GM12865 (cell line): ENCODE data around the gene ENO4.

Experiments
- DNase-seq: peaks from one replicate; pipeline ENCODE4 v3.0.0; 2010; ENCODE audit warnings: low read depth
- H3K4me3 ChIP-seq: 2 replicates; pipeline ENCODE4 v1.5.1; 2011; ENCODE audit warnings: mild to moderate bottlenecking, low read depth, low read length, control low read depth
- TF ChIP-seq, protein P1 (sequence below): IDR thresholded peaks from 2 replicates; pipeline ENCODE4 v1.5.1; 2011; ENCODE audit warnings: low read length, control low read depth, low read depth, inconsistent platforms; ENCODE audit not compliant: insufficient read depth; ENCODE audit errors: missing control alignments

ENO4 gene

GRCh38 chr10:116877391-116877790 lies 28.1 kb downstream of the ENO4 start:
- TF ChIP-seq, protein P1, sequence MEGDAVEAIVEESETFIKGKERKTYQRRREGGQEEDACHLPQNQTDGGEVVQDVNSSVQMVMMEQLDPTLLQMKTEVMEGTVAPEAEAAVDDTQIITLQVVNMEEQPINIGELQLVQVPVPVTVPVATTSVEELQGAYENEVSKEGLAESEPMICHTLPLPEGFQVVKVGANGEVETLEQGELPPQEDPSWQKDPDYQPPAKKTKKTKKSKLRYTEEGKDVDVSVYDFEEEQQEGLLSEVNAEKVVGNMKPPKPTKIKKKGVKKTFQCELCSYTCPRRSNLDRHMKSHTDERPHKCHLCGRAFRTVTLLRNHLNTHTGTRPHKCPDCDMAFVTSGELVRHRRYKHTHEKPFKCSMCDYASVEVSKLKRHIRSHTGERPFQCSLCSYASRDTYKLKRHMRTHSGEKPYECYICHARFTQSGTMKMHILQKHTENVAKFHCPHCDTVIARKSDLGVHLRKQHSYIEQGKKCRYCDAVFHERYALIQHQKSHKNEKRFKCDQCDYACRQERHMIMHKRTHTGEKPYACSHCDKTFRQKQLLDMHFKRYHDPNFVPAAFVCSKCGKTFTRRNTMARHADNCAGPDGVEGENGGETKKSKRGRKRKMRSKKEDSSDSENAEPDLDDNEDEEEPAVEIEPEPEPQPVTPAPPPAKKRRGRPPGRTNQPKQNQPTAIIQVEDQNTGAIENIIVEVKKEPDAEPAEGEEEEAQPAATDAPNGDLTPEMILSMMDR, result no peak
- DNase-seq, result no peak
- H3K4me3 ChIP-seq, result no peak overlapping the region

DNA sequence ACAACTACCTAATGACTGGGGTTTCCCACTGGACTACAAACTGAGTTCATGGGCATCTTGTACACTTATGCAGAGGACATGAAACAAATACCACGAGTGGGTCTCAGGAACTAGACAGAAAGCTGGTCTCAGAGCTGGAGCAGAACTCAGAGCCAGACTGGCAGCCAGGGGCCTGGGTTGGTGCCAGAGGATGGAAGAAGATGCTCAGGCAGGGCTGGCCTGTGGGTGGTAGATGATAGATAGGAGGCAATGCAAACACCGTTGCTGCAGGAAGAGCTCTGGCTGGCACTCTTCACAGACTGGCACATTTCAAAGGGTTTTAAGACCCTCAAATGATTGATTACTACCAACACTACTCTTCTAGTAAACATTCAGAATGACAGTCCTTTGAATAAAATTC lies 28.8 kb downstream of the ENO4 start:
- DNase-seq, result no peak
- TF ChIP-seq, protein P1, result no peak
- H3K4me3 ChIP-seq, result no peak overlapping the region

DNA sequence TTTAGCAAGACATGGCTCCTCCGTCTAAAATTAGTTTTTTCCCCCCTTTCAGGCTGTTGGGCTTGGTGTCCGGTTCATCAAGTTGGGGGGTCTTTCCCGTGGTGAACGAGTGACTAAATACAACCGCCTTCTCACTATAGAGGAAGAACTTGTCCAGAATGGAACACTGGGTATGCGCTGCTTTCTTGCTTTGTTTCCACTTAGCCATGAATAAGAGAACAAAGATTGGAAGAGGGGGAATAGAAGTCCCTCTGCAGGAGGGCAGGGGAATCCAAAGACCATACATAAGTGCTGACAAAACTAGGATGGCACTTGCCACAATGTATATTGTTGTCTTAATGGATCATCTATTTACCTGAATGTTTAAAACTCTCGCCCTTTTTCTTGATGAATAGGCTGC lies 30.5 kb downstream of the ENO4 start:
- DNase-seq, result no peak
- H3K4me3 ChIP-seq, result no peak overlapping the region
- TF ChIP-seq, protein P1, result no peak

DNA sequence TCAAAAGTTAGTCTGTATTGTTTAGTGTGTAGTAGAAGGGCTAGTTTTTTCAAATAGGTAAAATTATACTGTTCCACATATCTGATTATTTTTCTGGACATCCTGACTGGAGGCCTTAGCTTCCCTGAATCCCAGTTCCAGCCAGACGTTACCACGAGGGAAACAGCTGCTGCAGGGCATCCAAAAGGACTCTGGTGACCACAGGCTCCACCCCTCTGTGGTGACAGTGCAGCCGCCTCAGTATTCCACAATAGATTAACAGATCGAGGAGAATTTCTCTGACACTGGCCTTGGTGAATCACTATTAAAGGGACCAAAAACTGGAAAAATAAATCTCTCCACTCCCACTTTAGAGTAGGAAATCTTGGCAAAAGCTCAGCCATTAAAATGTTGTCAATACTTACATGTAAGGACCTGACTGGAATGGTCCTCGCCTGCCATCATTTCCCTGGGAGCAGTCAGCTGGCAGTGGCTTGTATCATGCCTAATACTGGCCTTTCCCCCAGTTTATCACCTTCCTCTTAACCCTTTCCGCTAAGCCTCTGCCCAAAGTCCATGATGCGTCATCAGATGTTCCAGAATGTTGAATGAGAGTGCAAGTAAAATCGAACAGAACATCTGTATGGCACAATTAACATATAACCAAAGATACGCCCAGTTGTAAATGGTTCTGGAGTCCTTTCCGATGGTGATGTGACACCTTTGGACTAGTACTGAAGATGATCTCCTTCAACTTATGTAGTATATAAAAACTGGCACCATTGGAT lies 31.6 kb downstream of the ENO4 start:
- TF ChIP-seq, protein P1, result no peak
- H3K4me3 ChIP-seq, result no peak overlapping the region
- no peak for DNase-seq

DNA sequence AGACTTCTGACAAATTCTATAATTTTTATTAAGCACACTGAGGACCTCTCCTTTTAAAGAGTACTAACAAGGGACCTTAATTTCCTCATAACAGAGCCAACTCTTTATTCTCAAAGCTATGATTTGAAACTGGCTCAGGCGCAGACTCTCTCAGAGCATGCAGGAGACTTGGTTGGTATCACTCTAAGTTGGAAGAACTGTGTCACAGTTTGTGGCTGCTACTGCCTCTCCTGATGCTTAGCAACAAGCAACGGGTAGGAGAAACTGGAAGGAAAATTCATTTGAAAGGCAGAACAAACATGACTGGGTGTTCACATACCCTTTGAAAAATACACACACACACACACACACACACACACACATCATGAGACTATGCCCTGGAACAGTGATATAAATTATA lies 33.3 kb downstream of the ENO4 start:
- H3K4me3 ChIP-seq, result no peak overlapping the region
- DNase-seq, result no peak
- TF ChIP-seq, protein P1, result no peak

GRCh38 chr10:116886772-116887171 lies 37.5 kb downstream of the ENO4 start:
- H3K4me3 ChIP-seq, result no peak overlapping the region
- no peak for DNase-seq
- TF ChIP-seq, protein P1, result no peak
